Kidney glomerular epithelial cell (primary cell): ENCODE results near the gene CCDC33.

ENCODE experiments used
- DNase-seq: peaks from one replicate; lab custom pipeline; 2025; lab: John Stamatoyannopoulos, UW

CCDC33 gene

GRCh38 chr15:74235962-74236361 is at the start of gene CCDC33:
TSS of gene CCDC33 (plus strand) at chr15:74236326. CDS start at chr15:74236720, 394 bp downstream.
- no peak for DNase-seq

- no peak for DNase-seq
Measured at GRCh38 chr15:74188216-74188615, 47.9 kb upstream of the CCDC33 start.

- no peak for DNase-seq
Measured at GRCh38 chr15:74191798-74192197, 44.3 kb upstream of the CCDC33 start.

GRCh38 chr15:74192751-74193150 is 43.4 kb upstream of the CCDC33 start:
- no peak for DNase-seq

- DNase-seq, result peak; percentile 97
Measured at GRCh38 chr15:74193299-74193718, 42.8 kb upstream of the CCDC33 start.

- no peak for DNase-seq
Measured at GRCh38 chr15:74193905-74194304, 42.2 kb upstream of the CCDC33 start.

- DNase-seq, result no peak
Measured at GRCh38 chr15:74194572-74195559, 41.3 kb upstream of the CCDC33 start.

GRCh38 chr15:74196175-74196574 is 40.0 kb upstream of the CCDC33 start:
- DNase-seq, result peak; percentile 76

- no peak for DNase-seq
Measured at GRCh38 chr15:74197176-74197965, 38.8 kb upstream of the CCDC33 start.

GRCh38 chr15:74199297-74199652 is 36.9 kb upstream of the CCDC33 start:
- no peak for DNase-seq

GRCh38 chr15:74200412-74200815 is 35.7 kb upstream of the CCDC33 start:
- DNase-seq, result peak; percentile 29

GRCh38 chr15:74200871-74201419 is 35.2 kb upstream of the CCDC33 start:
- DNase-seq, result no peak

GRCh38 chr15:74201710-74202420 is 34.3 kb upstream of the CCDC33 start:
- DNase-seq, result peak; percentile 14

- DNase-seq, result no peak
Measured at GRCh38 chr15:74202452-74203401, 33.4 kb upstream of the CCDC33 start, which contains the start of gene STRA6. TSS of gene STRA6 (minus strand) at chr15:74202787. CDS start at chr15:74202267, 520 bp downstream.

GRCh38 chr15:74203914-74204431 is 32.2 kb upstream of the CCDC33 start:
- DNase-seq, result no peak

GRCh38 chr15:74205582-74205947 is 30.6 kb upstream of the CCDC33 start:
- no peak for DNase-seq

GRCh38 chr15:74206801-74207281 is 29.3 kb upstream of the CCDC33 start:
- DNase-seq, result peak; percentile 65

- DNase-seq, result no peak
Measured at GRCh38 chr15:74207652-74208440, 28.3 kb upstream of the CCDC33 start.

GRCh38 chr15:74208496-74208895 is 27.6 kb upstream of the CCDC33 start:
- no peak for DNase-seq
